NCI-H2081 (cell line): ENCODE results near the gene PPARGC1A.
A peak's percentile ranks its signal among the peaks of the same experiment; 100 is the strongest.

Experiments used
- DNase-seq, 2 experiments: peaks; one replicate each; lab custom pipeline; 2025; lab: John Stamatoyannopoulos, UW

Gene PPARGC1A

GRCh38 chr4:23889814-23890341, at the start of gene PPARGC1A:
PPARGC1A (minus strand) TSS chr4:23890047; CDS start chr4:23889957, 90 bp downstream.
- peak; percentile 61 to 83 for DNase-seq

GRCh38 chr4:23938796-23939195, 48.9 kb upstream of the PPARGC1A start:
- no peak for DNase-seq

- no peak for DNase-seq
Observed at GRCh38 chr4:23937173-23937572, 47.3 kb upstream of the PPARGC1A start.

- no peak for DNase-seq
Observed at GRCh38 chr4:23934915-23935314, 45.1 kb upstream of the PPARGC1A start.

- DNase-seq = no peak
Observed at GRCh38 chr4:23934223-23934622, 44.4 kb upstream of the PPARGC1A start.

- no peak for DNase-seq
Observed at GRCh38 chr4:23932901-23933308, 43.1 kb upstream of the PPARGC1A start.

- no peak for DNase-seq
Observed at GRCh38 chr4:23932186-23932585, 42.3 kb upstream of the PPARGC1A start.

- DNase-seq = no peak
Observed at GRCh38 chr4:23931489-23931830, 41.6 kb upstream of the PPARGC1A start.

- DNase-seq = no peak
Observed at GRCh38 chr4:23930750-23931488, 41.1 kb upstream of the PPARGC1A start.

- DNase-seq = no peak
Observed at GRCh38 chr4:23929248-23929647, 39.4 kb upstream of the PPARGC1A start.

- DNase-seq = no peak
Observed at GRCh38 chr4:23924556-23924955, 34.7 kb upstream of the PPARGC1A start.

- peak in 1 of 2 experiments; percentile 7 for DNase-seq
Observed at GRCh38 chr4:23923840-23924239, 34.0 kb upstream of the PPARGC1A start.

GRCh38 chr4:23923141-23923540, 33.3 kb upstream of the PPARGC1A start:
- no peak for DNase-seq

- no peak for DNase-seq
Observed at GRCh38 chr4:23922541-23923111, 32.8 kb upstream of the PPARGC1A start.

- DNase-seq = no peak
Observed at GRCh38 chr4:23922013-23922412, 32.2 kb upstream of the PPARGC1A start.

- DNase-seq = no peak
Observed at GRCh38 chr4:23921447-23921845, 31.6 kb upstream of the PPARGC1A start.

- no peak for DNase-seq
Observed at GRCh38 chr4:23920716-23921446, 31.0 kb upstream of the PPARGC1A start.

GRCh38 chr4:23920296-23920695, 30.4 kb upstream of the PPARGC1A start:
- no peak for DNase-seq

- DNase-seq = no peak
Observed at GRCh38 chr4:23916282-23916681, 26.4 kb upstream of the PPARGC1A start.

GRCh38 chr4:23915459-23916132, 25.7 kb upstream of the PPARGC1A start:
- DNase-seq = no peak

- no peak for DNase-seq
Observed at GRCh38 chr4:23911675-23912455, 22.0 kb upstream of the PPARGC1A start.

GRCh38 chr4:23909671-23910070, 19.8 kb upstream of the PPARGC1A start:
- no peak for DNase-seq
